H1 (cell line): ENCODE data around the gene FABP7. TPM values are rescaled to one million over a fixed set of nuclear protein-coding genes. Genes with fewer than 3 reads are reported as not detected.

Experiments used
- RFX5 ChIP-seq: IDR thresholded peaks from 2 replicates; pipeline ENCODE4 v1.6.1; 2011; ENCODE audit warnings: low read depth, low read length, improper control_type of control experiment, borderline replicate concordance
- SAP30 ChIP-seq: fragments of 300-600 bp; sonication (generic); IDR thresholded peaks from 2 replicates; pipeline ENCODE4 v1.7.1; 2012; ENCODE audit warnings: low read length, moderate library complexity, mild to moderate bottlenecking, inconsistent platforms; ENCODE audit not compliant: insufficient read depth, insufficient replicate concordance
- TAF7 ChIP-seq: optimal IDR thresholded peaks from 2 replicates; pipeline ENCODE3; 2011; ENCODE audit warnings: low read depth, mild to moderate bottlenecking, inconsistent platforms, low read length, moderate library complexity, borderline replicate concordance
- YY1 ChIP-seq: IDR thresholded peaks from 2 replicates; pipeline ENCODE4 v1.6.1; 2011; ENCODE audit warnings: low read depth, mild to moderate bottlenecking, low read length
- polyA plus RNA-seq, 7 experiments: library from polyadenylated mRNA; depleted of rRNA in 3 of 7; stranded (reverse) in 5 of 7; unstranded in 2 of 7; fragments of >200 nt in 5 of 7; fragments of 200-250 nt in 2 of 7; gene quantifications; 1 replicate in 5 of 7; 2 replicates in 1 of 7; 4 replicates in 1 of 7; pipeline versions ENCODE4 v1.2.1 to v1.2.3, GENCODE V29; 2011 to 2013; ENCODE audit warnings: missing spikeins in 2 of 7, mixed read lengths in 2 of 7
- total RNA-seq: library from RNA; stranded (reverse); fragmentation: NEBNext Ultra II Directional; extraction: Animal tissue kit (Norgen Biotek cat#: 25700); gene quantifications from 2 replicates; pipeline ENCODE4 v1.2.1, GENCODE V29; 2021

FABP7 gene
- total and polyA plus RNA-seq, 2 of the 8 experiments (the other 6 are each of a cell fraction or from before 2014, with no cell fraction given), result 10.6 to 13.1 TPM

GRCh38 chr6:122740091-122740490 lies 39.4 kb upstream of the FABP7 start (continued):
- TF ChIP-seq YY1, result no peak
- TF ChIP-seq RFX5, result no peak
- no peak for TF ChIP-seq SAP30
- TF ChIP-seq TAF7, result no peak
- TF ChIP-seq, all 59 proteins: peak for 0
